ENCODE data around the gene EI24. TPM values are rescaled to one million over a fixed set of nuclear protein-coding genes. Genes with fewer than 3 reads are reported as not detected.

The EI24 gene
- total and polyA plus RNA-seq, 2 donors (not counting 3 experiments of a cell fraction or from before 2014, with no cell fraction given), result 115 to 192 TPM

- intact Hi-C loops (cut with micrococcal nuclease) (no loop called here), dilution Hi-C loops (cut with MboI; ENCODE audit: extremely low pct_ligation_motif_present, low sequenced_read_pairs) (no loop called here)
- CTCF ChIA-PET, result interaction anchor here (1.0 to 1.2 kb wide), 2 partner anchors 10 to 20 kb away, joined by 3 to 4 read pairs; no protein-coding TSS in a partner anchor
- Histone ChIP-seq H3K79me2 (ENCODE audit: control insufficient read depth, insufficient read depth, low read length) (peaks cover 8% of the 10 kb centered on the region), H3K4me1 (ENCODE audit: control insufficient read depth, extremely low read depth, insufficient read depth, low read length) (peaks cover 11% of the 10 kb centered on the region), H3K4me3 (replicated peaks in 1 of 3; ENCODE audit: insufficient read depth in 1 of 3, low read depth in 1 of 3, low read length in 3 of 3) (no peak overlapping the region), H4K20me1 (replicated peaks; ENCODE audit: control insufficient read depth, extremely low read depth, insufficient read depth, low read length) (no peaks in the 10 kb centered on the region), H2AFZ (ENCODE audit: low read depth, low read length) (no peak overlapping the region), H3K9me1 (replicated peaks; ENCODE audit: control insufficient read depth, extremely low read depth, insufficient read depth, low read length) (no peaks in the 10 kb centered on the region), H3K27me3 (ENCODE audit: control insufficient read depth in 2 of 2, insufficient read depth in 2 of 2, low read length in 2 of 2) (no peaks in the 10 kb centered on the region), H3K9ac (replicated peaks; ENCODE audit: extremely low read depth, insufficient read depth, low read length) (no peak overlapping the region), H3K36me3 (ENCODE audit: control insufficient read depth in 2 of 2, extremely low read depth in 1 of 2, insufficient read depth in 2 of 2, low read length in 2 of 2) (peaks cover 0 to 7% of the 10 kb centered on the region in 2 experiments), H3K27ac (ENCODE audit: insufficient read depth, low read depth, low read length) (no peak overlapping the region), H3K4me2 (ENCODE audit: insufficient read depth, low read length) (peak overlapping the region; percentile 60), H3K9me3 (replicated peaks; ENCODE audit: control insufficient read depth, insufficient read depth, low read length) (no peaks in the 10 kb centered on the region)
- no TSS peak for BruUV-seq (replicated peaks)
- POLR2A ChIA-PET, result no interaction called here
- peak; percentile 72 for TF ChIP-seq GATA2 (IDR thresholded peaks at IDR 0.05; ENCODE audit: insufficient read depth, insufficient read length, low read depth, low read length)
- TF ChIP-seq EZH2 (IDR thresholded peaks at IDR 0.05; ENCODE audit: borderline replicate concordance, low read depth, low read length, severe bottlenecking), result no peak
- TF ChIP-seq JUN (IDR thresholded peaks at IDR 0.05; ENCODE audit: borderline replicate concordance, insufficient read depth, insufficient read length, low read depth), result peak; percentile 55
- TF ChIP-seq MYC (IDR thresholded peaks at IDR 0.05; ENCODE audit: low read depth, low read length), result no peak
- TF ChIP-seq FOS (IDR thresholded peaks at IDR 0.05; ENCODE audit: borderline replicate concordance, insufficient read depth, low read length), result peak; percentile 47
- no peak for TF ChIP-seq POLR2AphosphoS5 (IDR thresholded peaks at IDR 0.05; ENCODE audit: insufficient read depth, low read depth, low read length)
- FAIRE-seq (peak; percentile 55), DNase-seq (ENCODE audit: low read depth, low spot score) (peak; percentile 35)
Observed at GRCh38 chr11:125588505-125588904, 19.2 kb downstream of the EI24 start.

- intact Hi-C loops (cut with micrococcal nuclease) (loop anchor here (1.0 to 10.0 kb wide), 7 partner anchors 22 to 697 kb away; partner anchors contain the start of genes CHEK1, EI24, FAM118B and ROBO4), dilution Hi-C loops (cut with MboI; ENCODE audit: extremely low pct_ligation_motif_present, low sequenced_read_pairs) (no loop called here)
- Histone ChIP-seq H3K4me3 (replicated peaks in 1 of 3; ENCODE audit: insufficient read depth in 1 of 3, low read depth in 1 of 3, low read length in 3 of 3) (peak overlapping the region; percentile 42 to 79 (median 70)), H3K36me3 (ENCODE audit: control insufficient read depth in 2 of 2, extremely low read depth in 1 of 2, insufficient read depth in 2 of 2, low read length in 2 of 2) (no peaks in the 10 kb centered on the region), H3K4me1 (ENCODE audit: control insufficient read depth, extremely low read depth, insufficient read depth, low read length) (peaks cover 17% of the 10 kb centered on the region), H3K9me3 (replicated peaks; ENCODE audit: control insufficient read depth, insufficient read depth, low read length) (no peaks in the 10 kb centered on the region), H2AFZ (ENCODE audit: low read depth, low read length) (peak overlapping the region; percentile 38), H4K20me1 (replicated peaks; ENCODE audit: control insufficient read depth, extremely low read depth, insufficient read depth, low read length) (no peaks in the 10 kb centered on the region), H3K27me3 (ENCODE audit: control insufficient read depth in 2 of 2, insufficient read depth in 2 of 2, low read length in 2 of 2) (no peaks in the 10 kb centered on the region), H3K27ac (ENCODE audit: insufficient read depth, low read depth, low read length) (peak overlapping the region; percentile 79), H3K4me2 (ENCODE audit: insufficient read depth, low read length) (peak overlapping the region; percentile 73), H3K9me1 (replicated peaks; ENCODE audit: control insufficient read depth, extremely low read depth, insufficient read depth, low read length) (no peaks in the 10 kb centered on the region), H3K79me2 (ENCODE audit: control insufficient read depth, insufficient read depth, low read length) (peaks cover 41% of the 10 kb centered on the region), H3K9ac (replicated peaks; ENCODE audit: extremely low read depth, insufficient read depth, low read length) (peak overlapping the region; percentile 93)
- POLR2A ChIA-PET, result interaction anchor here (1.0 to 2.0 kb wide), 3 partner anchors 22 to 52 kb away, joined by 3 to 8 read pairs (median 7); partner anchors contain the start of gene EI24
- CTCF ChIA-PET, result interaction anchor here (0.6 to 1.1 kb wide), 3 partner anchors 9 to 283 kb away, joined by 3 read pairs; partner anchors contain the start of gene EI24
- TF ChIP-seq CTCF (IDR thresholded peaks at IDR 0.05; ENCODE audit: extremely low read depth in 1 of 2, insufficient read depth in 1 of 2, low read depth in 1 of 2, low read length in 2 of 2) (no peak), POLR2AphosphoS5 (IDR thresholded peaks at IDR 0.05; ENCODE audit: insufficient read depth, low read depth, low read length) (peak; percentile 38), MYC (IDR thresholded peaks at IDR 0.05; ENCODE audit: low read depth, low read length) (no peak), POLR2A (IDR thresholded peaks at IDR 0.05; ENCODE audit: low read depth, low read length) (peak; percentile 71), GATA2 (IDR thresholded peaks at IDR 0.05; ENCODE audit: insufficient read depth, insufficient read length, low read depth, low read length) (no peak)
- DNase-seq (ENCODE audit: low read depth, low spot score) (peak; percentile 70), FAIRE-seq (peak; percentile 67)
- BruUV-seq (replicated peaks), result TSS peak; percentile 97
Observed at GRCh38 chr11:125591649-125592304, 22.5 kb downstream of the EI24 start.
